Choroid plexus epithelial cell (primary cell): ENCODE measurements around the gene ATP6V0A1.

Experiments
- DNase-seq: peaks from one replicate; pipeline ENCODE4 v3.0.0-alpha.2; 2010; ENCODE audit warnings: low read depth
- H3K4me3 ChIP-seq: 2 replicates; pipeline ENCODE4 v1.5.1; 2011; ENCODE audit warnings: low read depth, mild to moderate bottlenecking, control low read depth, low read length, moderate library complexity
- TF ChIP-seq, protein P1 (sequence below): conservative IDR thresholded peaks from 2 replicates; pipeline ENCODE4 v1.5.1; 2011; ENCODE audit warnings: low read depth, mild to moderate bottlenecking, control low read depth, inconsistent platforms, low read length, moderate library complexity

The ATP6V0A1 gene

DNA sequence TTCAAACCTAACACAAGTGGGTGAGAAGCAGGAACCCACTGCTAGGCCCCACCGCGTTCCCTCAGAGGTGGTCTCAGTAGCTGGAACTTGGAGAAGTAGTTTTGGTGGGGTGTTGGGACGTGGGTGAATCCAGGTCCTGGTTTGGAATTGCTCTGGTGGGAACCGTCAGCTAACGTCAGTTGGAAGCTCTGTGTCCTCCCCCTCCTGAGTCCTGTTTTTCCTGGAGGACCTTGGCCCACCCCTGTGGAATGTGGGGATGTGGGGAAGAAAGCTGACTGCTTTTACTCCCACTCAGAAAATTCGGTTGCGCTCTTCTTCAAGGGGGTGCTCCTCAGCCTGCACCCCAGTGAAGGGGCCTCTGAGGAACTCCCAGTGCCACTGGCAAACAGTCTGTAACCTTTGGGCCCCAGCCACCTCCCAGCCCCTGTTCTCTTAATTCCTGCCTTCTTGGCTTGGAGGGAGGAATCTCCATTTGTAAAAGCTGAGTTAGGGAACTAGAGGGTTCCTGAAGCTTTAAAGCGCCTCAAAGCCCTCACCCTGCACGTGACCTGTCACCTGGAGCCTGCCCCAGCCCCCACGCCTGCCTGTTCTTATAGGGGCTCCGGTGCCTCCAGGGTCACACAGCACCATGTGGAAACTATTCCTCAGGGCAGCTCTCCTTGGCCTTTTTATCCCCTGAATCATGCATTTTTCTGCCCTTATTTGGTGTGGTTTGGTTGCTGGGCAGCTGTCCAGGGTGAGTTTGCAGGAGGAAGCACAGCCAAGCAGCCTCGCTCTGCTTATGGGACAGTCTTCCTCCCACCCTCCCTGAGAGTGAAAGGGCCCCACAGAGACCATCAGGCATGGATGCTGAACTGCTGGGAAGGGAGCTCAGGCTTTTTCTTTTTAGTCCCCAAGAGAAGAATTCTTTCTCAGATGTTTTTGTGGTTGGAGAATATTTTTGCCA lies 61.1 kb downstream of the ATP6V0A1 start:
- H3K4me3 ChIP-seq = no peak overlapping the region
- DNase-seq = peak; percentile 99
- TF ChIP-seq, protein P1, sequence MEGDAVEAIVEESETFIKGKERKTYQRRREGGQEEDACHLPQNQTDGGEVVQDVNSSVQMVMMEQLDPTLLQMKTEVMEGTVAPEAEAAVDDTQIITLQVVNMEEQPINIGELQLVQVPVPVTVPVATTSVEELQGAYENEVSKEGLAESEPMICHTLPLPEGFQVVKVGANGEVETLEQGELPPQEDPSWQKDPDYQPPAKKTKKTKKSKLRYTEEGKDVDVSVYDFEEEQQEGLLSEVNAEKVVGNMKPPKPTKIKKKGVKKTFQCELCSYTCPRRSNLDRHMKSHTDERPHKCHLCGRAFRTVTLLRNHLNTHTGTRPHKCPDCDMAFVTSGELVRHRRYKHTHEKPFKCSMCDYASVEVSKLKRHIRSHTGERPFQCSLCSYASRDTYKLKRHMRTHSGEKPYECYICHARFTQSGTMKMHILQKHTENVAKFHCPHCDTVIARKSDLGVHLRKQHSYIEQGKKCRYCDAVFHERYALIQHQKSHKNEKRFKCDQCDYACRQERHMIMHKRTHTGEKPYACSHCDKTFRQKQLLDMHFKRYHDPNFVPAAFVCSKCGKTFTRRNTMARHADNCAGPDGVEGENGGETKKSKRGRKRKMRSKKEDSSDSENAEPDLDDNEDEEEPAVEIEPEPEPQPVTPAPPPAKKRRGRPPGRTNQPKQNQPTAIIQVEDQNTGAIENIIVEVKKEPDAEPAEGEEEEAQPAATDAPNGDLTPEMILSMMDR = peak; percentile 5

DNA sequence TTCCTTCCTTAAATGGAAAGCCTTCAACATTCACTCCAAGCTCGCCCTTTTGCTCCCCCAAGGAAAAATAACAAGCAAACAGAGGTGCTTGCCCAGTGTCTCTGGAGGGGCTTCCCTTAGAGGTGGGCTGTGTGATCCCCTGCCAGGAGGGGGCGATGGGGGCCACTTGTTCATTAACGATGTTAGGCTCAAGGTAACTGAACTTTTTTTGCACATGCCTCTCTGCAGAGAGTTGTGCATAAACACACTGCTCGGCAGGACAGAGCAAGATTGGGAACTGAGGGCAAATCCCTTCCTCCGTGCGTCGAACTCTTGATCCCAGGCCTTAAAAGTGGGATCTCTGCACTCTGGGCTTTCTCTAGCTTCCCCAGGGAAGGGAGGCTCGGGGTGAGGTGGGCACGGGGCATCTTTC lies 61.9 kb downstream of the ATP6V0A1 start:
- no peak overlapping the region for H3K4me3 ChIP-seq
- no peak for DNase-seq

DNA sequence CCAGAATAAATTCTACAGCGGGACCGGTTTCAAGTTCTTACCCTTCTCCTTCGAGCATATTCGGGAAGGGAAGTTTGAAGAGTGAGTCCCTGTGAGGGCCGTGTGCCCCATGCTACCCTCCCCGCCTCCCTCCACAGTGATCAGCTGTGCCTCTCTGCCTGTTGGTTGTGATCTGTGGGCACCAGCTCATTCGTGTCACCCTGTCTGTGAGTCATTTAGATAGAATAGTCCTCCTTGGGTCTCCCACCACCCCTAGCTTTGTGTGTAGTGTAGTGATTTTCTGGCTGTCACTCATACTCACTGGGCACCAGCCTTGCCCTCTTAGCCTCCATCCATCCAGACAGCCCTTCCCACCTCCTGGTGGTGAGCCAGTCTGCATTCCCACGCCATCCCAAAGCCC lies 62.4 kb downstream of the ATP6V0A1 start:
- no peak overlapping the region for H3K4me3 ChIP-seq
- TF ChIP-seq, protein P1 = no peak
- no peak for DNase-seq

More for the DNA sequence above, 61.9 kb downstream of the ATP6V0A1 start:
- TF ChIP-seq, protein P1 = peak; percentile 47

DNA sequence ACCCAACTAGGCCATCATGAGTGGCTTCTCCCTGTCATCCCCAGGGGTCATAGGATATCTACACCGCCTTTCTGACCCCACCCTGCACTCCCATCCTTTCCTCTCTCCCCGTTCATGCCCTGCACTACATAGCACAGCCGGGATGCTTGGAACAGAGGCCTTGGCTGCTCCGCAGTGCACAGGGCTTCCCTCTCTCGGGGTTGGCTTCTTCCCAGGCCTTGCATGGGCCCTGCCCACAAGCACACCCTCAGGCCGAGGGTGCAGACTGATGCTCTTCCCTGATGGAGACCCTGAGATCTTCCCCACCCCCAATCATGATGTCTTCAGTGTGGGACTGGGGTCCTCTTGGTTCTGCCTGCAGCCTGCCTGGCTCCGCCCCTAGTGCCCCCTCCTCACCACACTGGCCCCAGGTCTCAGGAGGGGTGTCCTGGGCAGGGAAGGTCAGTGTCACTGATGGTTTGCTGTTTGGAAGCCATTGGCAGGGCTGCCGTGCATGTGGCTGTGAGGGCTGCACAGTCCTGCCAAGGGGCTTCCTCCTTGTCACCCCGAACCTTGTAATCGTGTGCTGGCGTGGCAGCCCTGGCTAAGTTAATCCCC lies 63.1 kb downstream of the ATP6V0A1 start:
- DNase-seq = no peak
- no peak overlapping the region for H3K4me3 ChIP-seq
- TF ChIP-seq, protein P1 = no peak

DNA sequence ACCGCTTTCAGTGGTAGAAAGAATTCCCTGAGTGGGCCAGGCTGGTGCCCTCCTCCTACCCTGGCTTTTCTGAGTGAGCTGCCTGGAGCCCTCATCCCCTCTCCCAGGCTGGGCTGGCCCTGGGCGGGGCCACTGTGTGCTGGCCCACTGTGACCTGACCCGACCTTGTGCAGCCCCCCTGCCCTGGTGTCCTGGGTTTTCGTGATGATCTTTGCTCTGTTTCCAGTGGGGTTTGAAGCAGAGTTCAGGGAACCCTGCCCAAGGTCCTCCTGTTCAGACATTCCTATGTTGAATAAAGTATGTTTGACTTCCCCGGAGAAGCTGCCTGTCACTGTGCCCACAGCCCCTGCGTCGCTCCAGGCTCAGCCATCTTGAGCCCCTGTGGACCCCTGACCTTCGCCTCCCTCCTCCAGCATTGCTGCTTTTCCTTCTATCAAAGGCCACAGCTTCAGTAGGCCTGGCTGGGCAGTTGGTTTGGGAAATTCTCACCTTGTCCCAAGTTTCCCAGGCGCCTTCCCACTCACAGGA lies 63.6 kb downstream of the ATP6V0A1 start:
- DNase-seq = no peak
- H3K4me3 ChIP-seq = no peak overlapping the region
- TF ChIP-seq, protein P1 = no peak

DNA sequence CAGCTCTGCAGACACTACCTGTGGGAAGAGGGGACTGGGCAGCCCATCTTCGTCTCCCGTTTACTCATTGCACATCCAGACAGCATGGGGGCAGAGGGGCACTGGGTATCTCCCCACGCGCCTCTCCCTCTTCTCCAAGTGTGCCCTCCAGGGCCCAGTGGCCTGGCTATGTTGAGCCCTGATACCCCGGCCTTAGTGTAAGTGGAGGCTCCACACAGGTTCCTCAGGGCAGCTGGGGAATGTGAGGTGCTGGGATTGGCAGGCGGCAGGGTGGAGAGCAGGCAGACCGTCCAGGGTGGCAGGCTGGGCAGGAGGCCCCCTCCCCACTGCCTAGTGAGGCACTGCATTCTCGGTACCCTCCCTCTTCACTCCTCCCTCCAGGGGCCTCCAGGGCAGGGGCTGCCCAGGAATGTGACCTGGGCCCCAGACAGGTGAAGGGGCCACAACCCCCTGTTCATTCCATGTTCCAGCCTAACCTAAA lies 64.2 kb downstream of the ATP6V0A1 start:
- DNase-seq = no peak
- TF ChIP-seq, protein P1 = no peak
- no peak overlapping the region for H3K4me3 ChIP-seq
